ENCODE measurements around the gene CXorf38. TPM values are rescaled to one million over a fixed set of nuclear protein-coding genes. Genes with fewer than 3 reads are reported as not detected.

CXorf38 gene
- total and polyA plus RNA-seq, 9 of the 15 experiments (the other 6 are each of a cell fraction or from before 2014, with no cell fraction given): 1.2 to 12.8 (median 8.4) TPM

DNA sequence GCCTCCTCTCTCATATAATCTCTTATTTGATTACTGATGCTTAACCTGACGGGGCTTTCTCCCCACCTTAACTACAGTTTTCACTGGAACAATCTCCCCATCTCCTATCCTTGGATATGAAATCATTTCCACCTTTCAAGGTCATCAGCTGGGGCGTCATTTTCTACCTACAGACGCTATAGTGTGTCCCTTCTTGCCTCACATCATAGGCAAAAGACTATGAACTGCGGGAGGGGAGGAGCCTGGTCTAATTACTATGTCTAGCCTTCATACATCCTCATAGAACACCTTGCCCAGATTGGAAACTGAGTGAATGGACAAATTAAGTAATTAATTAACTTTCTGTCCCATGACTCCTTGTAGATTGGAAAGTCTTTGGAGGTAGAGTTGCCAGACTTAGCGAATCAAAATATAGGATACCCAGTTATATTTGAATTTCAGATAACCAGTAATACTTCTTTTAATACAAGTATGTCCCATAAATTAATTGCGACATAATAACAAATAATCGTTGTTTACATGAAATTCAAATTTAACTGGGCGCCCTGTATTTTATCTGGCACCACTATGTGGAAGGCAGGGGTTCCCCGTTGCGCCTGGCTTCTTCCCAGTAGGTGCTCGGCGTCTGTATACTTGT lies 67.3 kb downstream of the CXorf38 start:
- intact Hi-C loops (cut with micrococcal nuclease) (loop anchor here (10.0 kb wide), 1 partner anchor 65 kb away; the partner anchor contains the start of gene CXorf38), in situ Hi-C loops (cut with MboI) (no loop called here)
- ChIA-PET CTCF (ENCODE audit: low intra/inter-chr PET ratio) (interaction anchor here (1.2 kb wide), 1 partner anchor 36 kb away, joined by 3 read pairs; no protein-coding TSS in a partner anchor), POLR2A (interaction anchor here (0.5 to 0.7 kb wide), 2 partner anchors 214 to 547 kb away, joined by 3 to 4 read pairs; no protein-coding TSS in a partner anchor)
- peak; percentile 69; the same call in 1 of the 3 replicates for ATAC-seq
- H3K27ac ChIP-seq (ENCODE audit: extremely low read depth, low read depth, low read length): no peak overlapping the region
- H3K4me2 ChIP-seq (ENCODE audit: insufficient read depth, low read length): peak overlapping the region; percentile 85
- H3K9ac ChIP-seq (ENCODE audit: insufficient read depth in 1 of 2, low read depth in 2 of 2, low read length in 2 of 2): peak overlapping the region; percentile 43 to 88; a peak in 3 of 4 replicates
- H3K79me2 ChIP-seq (ENCODE audit: control insufficient read depth, insufficient read depth, low read length): peaks cover 25% of the 10 kb centered on the region
- no peak for DNase-seq (ENCODE audit: extremely low read depth in 1 of 4, low spot score in 3 of 4)
- peak overlapping the region; percentile 92 for H2AFZ ChIP-seq (ENCODE audit: low read depth, low read length)
- H3K27me3 ChIP-seq (ENCODE audit: control insufficient read depth in 2 of 2, insufficient read depth in 2 of 2, low read length in 2 of 2): no peaks in the 10 kb centered on the region
- H3K4me1 ChIP-seq (replicated peaks in 1 of 2; ENCODE audit: control insufficient read depth in 2 of 2, insufficient read depth in 2 of 2, low read length in 2 of 2): peaks cover 5 to 14% of the 10 kb centered on the region in 2 experiments; a peak in 3 of 5 replicates
- 6% methylated on average over 12 of the region's 12 CpGs for whole genome bisulfite sequencing (ENCODE audit: insufficient coverage, low coverage, missing lambda C conversion rate)
- no peaks in the 10 kb centered on the region for H3K9me3 ChIP-seq (replicated peaks; ENCODE audit: control insufficient read depth, insufficient read depth, low read depth, low read length)
- no peaks in the 10 kb centered on the region; the same call in 1 of the 2 replicates for H4K20me1 ChIP-seq (replicated peaks; ENCODE audit: control insufficient read depth, insufficient read depth, low read length)
- no peaks in the 10 kb centered on the region for H3K9me1 ChIP-seq (ENCODE audit: control insufficient read depth, insufficient read depth, low read length)
- no peak for FAIRE-seq
- H3K4me3 ChIP-seq: peak overlapping the region; percentile 88
- BruUV-seq (replicated peaks): TSS peak; percentile 69
- no peaks in the 10 kb centered on the region for H3K36me3 ChIP-seq (ENCODE audit: control insufficient read depth, insufficient read depth, low read length)
- TF ChIP-seq ZNF830 (CRISPR knock-in tag; IDR thresholded peaks at IDR 0.05): no peak
- no peak for TF ChIP-seq PATZ1 (CRISPR knock-in tag; IDR thresholded peaks at IDR 0.05; ENCODE audit: borderline replicate concordance)
- TF ChIP-seq ZNF263 (CRISPR knock-in tag; IDR thresholded peaks at IDR 0.05; ENCODE audit: borderline replicate concordance): no peak
- TF ChIP-seq CEBPB (tag; IDR thresholded peaks at IDR 0.05): peak; percentile 46; the same call in 1 of the 2 replicates
- no peak for TF ChIP-seq SFPQ (IDR thresholded peaks at IDR 0.05; ENCODE audit: low read depth, low read length)
- no peak for TF ChIP-seq CEBPG (CRISPR knock-in tag; IDR thresholded peaks at IDR 0.05)
- peak in 1 of 2 experiments; percentile 61; a peak in 1 of 4 replicates for TF ChIP-seq CEBPG (tag; conservative IDR thresholded peaks at IDR 0.05 in 1 of 2, IDR thresholded peaks at IDR 0.05 in 1 of 2)
- no peak for TF ChIP-seq ZSCAN32 (CRISPR knock-in tag; IDR thresholded peaks at IDR 0.05)
- TF ChIP-seq ZKSCAN8 (CRISPR knock-in tag; IDR thresholded peaks at IDR 0.05): 0 out of 2 replicates have a peak, but pooled peaks have one; percentile 51
- no peak for TF ChIP-seq ZNF124 (CRISPR knock-in tag; IDR thresholded peaks at IDR 0.05)
- TF ChIP-seq ZNF584 (CRISPR knock-in tag; IDR thresholded peaks at IDR 0.05; ENCODE audit: low read depth): no peak
- TF ChIP-seq CCAR2 (IDR thresholded peaks at IDR 0.05; ENCODE audit: low read depth, low read length): no peak
- TF ChIP-seq CBX2 (IDR thresholded peaks at IDR 0.05; ENCODE audit: insufficient read depth, low read length, poor library complexity, severe bottlenecking): no peak
- no peak for TF ChIP-seq FOXK1 (CRISPR knock-in tag; IDR thresholded peaks at IDR 0.05; ENCODE audit: borderline replicate concordance)
- no peak for TF ChIP-seq ZNF274 (IDR thresholded peaks at IDR 0.05; ENCODE audit: borderline replicate concordance, low read depth, low read length)
- no peak for TF ChIP-seq NCOA1 (IDR thresholded peaks at IDR 0.05; ENCODE audit: low read depth)

Measured in K562 (cell line).